Fibroblast of skin of back (primary cell): Measurements from ENCODE around the gene PLEKHD1.
A peak's percentile ranks its signal among the peaks of the same experiment; 100 is the strongest.

Experiments
- DNase-seq: peaks from one replicate; pipeline ENCODE4 v3.0.0-alpha.2; 2013

Gene PLEKHD1

DNA sequence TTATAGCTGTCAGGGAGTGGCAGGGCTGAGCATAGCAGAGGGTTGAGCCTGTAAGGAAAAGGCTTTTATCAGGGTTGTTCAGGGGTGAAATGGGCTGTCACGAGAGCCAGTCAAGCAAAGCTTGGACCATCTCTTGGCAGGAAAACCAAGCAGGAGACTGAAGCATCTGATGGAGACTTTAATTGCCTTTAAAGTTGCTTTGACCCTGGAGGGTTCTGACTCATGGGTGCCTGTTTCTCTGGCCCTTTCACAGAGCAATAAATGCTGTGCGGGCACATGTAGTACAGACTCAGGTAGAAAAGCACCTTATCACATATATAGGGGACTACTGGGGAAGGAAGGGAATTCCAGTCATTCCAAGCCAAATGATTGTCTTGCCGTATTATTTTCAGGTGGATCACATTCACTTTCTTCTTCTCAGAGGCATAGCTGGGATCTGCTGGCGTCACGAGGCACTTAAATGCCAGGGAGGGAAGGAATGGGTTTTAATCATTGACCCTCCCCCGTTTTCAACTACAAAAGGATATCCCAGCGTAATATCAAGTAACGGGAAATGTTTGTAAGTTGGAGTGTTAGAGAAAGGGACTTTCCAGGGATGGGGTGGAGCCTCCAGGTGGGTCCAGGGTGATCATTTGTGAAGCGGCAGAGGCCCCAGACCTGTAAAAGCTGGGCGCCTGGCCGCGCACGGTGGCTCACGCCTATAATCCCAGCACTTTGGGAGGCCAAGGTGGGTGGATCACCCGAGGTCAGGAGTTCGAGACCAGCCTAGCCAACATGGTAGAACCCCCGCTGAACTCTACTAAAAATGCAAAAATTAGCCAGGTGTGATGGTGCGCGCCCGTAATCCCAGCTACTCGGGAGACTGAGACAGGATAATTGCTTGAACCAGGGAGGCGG lies 34.9 kb downstream of the PLEKHD1 start:
- DNase-seq: no peak

DNA sequence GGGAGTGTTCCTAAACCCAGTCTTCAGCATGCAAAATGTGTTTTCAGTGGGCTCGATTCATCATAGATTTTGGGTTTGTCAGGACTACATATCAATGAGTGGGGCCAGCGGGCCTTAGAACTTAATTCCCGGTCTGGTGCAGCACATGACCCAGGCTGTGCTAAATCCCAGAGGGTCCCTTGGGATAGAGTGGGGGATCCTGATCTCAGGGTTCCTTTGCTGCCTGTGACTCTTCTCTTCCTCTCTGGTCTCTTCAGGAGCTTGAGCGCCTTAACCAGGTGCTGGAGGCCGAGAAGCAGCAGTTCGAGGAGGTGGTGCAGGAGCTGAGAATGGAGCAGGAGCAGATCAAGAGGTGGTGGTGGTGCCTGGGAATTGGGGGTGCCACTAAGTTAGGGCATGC lies 37.5 kb downstream of the PLEKHD1 start:
- no peak for DNase-seq

DNA sequence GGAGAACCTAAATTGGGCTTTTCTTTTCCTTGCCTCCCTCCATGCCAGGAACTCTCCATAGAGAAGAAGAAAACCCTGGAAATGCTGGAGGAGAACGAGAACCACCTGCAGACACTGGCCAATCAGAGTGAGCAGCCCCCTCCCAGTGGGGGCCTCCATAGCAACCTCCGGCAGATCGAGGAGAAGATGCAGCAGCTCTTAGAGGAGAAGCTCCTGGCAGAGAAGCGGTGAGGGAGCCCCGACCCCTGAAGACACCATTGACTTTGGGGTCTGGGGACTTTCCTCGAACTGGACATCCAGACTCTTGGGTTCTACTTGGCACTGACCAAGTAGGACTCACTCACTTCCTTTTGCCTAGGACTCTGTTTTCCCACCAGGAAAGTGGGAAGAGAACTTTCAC lies 41.4 kb downstream of the PLEKHD1 start:
- DNase-seq: no peak

DNA sequence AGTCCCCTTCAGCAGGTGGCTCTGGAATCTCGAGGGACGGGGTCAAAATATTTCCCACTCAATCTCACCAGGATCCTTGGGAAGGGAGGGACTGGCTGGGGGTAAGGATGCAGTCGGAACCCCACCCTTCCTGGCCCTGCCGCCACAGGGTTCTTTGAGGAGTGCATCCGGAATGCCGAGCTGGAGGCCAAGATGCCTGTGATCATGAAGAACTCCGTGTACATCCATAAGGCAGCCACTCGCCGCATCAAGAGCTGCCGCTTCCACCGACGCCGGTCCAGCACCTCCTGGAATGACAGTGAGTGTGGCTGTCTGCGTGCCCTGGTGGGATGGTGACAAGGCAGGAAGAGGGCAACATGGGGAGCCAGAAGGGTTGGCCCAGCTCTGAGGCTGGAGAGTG lies 43.1 kb downstream of the PLEKHD1 start:
- no peak for DNase-seq

DNA sequence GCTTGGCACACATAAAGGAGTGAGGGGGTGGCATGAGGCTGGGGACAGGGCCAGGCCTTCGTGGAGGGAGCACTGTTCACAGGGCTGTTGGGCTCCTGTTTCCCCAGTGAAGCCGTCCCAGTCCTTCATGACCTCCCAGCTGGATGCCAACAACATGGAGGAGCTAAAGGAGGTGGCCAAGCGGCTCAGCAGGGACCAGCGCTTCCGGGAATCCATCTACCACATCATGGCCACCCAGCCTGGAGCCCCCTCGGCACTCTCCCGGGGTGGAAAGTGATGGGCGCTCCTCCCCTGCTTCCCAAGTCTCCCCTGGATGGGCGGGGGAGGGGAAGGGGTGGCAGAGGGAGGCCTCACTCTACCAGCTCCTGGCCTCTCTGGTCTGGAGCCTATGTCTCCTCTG lies 43.6 kb downstream of the PLEKHD1 start:
- DNase-seq: no peak

DNA sequence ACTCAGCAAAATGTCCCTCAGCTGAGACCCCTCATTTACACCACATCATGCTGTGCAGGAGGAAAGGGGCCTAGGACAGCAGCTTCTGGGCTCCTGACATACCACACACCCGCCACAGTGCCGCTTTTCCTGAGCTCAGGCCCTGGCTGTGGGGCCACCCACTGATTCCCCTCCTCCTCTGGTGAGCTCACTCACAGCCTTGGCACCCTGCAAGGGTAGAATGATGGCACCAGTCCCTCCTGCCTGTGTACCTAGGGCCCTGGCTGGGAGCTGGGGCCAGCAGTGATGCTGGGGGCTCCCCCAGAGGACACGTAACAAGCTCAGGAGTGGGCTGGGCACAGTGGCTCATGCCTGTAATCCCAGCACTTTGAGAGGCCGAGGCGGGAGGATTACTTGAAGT lies 44.4 kb downstream of the PLEKHD1 start:
- DNase-seq: no peak

DNA sequence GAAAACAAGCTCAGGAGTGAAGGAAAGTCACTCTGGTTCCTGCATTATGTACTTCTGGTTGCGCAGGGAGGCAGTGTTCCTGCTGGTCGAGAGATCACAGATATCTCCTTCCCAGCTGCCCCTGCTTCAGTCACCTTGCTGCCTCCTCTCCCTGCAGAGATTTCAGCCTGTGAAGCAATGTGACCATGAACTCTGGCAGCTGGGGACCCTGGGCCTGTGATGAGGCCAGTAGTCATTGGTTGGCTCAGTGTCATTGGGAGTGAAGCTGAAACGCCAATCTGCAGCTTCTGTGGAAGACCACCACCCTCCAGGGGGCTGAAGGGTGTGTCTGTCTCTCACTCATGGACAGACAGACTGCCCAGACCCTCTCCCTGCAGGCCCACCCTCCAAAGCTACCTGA lies 45.0 kb downstream of the PLEKHD1 start:
- no peak for DNase-seq

DNA sequence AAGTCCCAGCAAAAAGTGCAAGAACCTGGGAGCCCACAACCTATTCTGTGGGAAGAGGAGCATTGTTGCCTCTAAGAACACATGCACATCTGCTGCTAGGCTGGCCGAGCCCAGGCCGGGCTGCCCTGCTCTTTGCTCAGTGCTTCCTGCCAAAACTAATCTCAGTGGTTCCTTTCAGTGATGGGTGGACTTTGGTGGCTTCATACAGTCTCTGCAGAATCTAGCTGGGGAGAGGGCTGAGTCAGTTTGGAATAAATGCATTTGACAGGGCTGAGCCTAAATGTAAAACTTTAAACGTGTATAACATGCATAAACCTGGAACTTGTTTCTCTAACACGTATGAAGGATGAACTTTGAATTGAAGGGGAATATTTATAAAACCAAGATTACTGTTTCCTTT lies 45.6 kb downstream of the PLEKHD1 start:
- no peak for DNase-seq

DNA sequence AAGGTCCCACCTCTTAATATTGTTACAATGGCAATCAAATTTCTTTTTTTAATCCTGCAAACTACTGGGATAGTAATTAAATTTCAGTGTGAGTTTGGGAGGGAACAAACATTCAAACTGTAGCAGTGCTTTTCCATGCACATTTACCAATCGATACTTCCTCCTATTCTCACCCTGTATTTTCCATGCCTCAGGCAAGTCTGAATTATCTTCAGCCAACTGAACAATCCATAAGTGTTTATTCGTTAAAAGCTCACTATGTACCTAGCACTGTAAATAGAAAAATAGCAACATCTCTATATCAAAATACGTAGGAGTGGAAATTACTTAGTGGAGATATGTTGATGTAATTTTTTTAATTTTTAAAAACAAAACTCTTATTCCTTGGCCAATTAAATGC lies 46.6 kb downstream of the PLEKHD1 start:
- no peak for DNase-seq

DNA sequence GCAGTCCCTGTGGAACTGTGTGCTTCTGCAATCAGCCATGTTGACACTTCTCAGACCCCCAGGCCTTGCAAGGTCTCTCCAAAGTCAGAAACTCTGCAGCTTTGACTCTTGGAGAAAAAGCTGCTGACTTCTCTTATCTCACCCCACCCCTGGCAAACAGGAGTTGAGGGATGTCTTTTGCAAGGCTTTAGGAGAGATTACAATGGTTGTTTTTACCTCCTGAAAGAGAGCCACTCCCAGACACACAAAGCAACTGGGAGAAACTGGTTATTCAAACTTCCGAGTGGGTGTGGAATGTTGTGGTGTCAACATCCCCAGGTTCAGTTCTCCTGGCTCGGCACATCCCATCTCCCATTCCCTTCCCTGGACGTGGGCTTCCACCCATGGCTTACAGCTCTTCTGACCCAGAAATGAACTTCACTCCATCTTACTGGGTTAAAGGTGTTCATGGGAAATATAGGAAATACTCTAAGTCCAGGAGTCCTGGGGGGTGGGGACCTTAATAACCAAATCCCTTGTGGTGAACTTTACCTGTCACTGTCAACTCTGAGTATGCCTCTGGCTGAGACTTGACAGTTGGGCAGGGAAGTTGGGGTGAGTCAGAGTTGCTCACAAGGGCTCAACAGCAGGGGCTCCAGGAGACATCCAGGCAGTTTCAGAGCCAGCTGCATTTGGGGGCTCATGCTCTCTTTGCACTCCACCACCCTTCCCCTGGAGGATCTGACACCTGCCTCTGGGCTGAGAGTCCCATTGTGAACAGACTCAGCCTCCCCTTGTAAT lies 48.2 kb downstream of the PLEKHD1 start:
- DNase-seq: peak; percentile 5

DNA sequence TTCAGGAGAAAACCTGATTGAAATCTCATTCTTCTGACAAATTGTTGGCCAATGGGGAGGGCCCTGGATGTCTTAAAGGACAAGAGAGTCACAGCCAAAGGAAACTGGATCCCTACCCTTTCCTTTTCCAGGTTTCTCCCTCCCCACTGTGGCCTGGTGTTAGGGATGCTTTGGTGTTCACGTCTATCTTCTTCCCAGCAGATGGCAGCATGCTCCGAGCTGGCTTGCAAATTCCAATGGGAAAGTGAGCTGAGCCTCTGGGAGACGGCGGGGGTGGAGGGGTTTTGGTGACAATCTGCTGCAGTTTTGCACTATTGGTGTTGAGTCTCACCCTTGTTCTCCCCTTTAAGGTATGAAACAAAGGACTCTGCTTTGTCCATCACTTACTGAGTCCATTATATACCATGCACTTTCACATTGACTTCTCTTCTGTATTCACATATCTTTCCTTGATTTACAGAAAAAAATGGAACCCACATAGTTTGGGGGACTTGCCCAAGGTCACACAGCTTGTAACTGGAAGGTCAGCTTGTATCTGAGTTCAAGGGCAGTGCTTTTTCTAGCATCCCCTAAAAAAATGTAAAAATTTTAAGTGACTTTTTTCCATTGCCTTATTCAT lies 50.8 kb downstream of the PLEKHD1 start:
- DNase-seq: peak; percentile 53

DNA sequence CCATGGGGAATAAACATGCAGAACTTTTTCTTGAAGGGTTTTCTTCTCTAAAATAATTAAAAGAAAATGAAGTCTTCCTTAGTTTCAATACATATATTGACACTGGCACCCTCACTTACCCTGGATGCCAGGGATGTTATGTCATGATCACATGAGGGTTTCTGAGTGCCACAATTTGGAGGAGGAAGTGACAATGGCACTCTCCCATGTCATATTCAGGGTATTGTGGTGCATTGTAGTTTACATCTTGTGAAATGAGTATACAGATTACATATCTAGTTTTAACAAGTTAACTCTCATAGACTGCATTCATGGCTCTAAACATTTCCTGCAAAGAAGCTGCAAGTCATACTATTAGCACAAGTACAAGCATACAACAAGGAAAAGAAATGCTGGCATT lies 52.4 kb downstream of the PLEKHD1 start:
- DNase-seq: no peak

DNA sequence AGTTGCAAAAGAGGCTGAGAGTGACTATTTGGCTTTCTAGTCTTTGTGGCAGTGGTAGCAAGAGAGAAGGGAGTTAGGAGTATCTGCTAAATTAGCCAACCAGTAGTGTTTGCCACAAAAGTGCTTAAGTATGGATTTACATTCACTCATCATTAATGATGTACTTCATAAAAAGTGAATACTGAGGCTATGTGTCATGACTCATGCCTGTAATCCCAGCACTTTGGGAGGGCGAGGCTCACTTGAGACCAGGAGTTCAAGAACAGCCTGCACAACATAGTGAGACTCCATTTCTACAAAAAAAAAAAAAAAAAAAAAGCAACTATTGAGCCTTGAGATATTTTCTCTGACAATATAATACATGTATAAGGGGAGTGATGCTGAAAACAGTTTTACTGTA lies 53.4 kb downstream of the PLEKHD1 start:
- DNase-seq: no peak

DNA sequence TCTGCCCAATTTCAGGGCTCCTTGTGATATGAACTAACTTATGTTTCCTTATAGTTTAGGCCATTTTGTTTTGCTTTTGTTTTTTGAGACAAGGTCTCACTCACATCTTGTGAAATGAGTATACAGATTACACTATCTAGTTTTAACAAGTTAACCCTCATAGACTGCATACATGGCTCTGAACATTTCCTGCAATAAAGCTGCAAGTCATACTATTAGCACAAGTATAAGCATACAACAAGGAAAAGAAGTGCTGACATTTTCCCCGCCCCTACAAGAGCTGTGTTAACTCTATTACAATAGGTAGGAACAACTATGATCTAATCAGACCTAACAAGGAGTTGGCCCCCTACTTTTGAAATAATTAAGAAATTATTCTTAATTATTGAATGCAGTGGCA lies 54.2 kb downstream of the PLEKHD1 start:
- DNase-seq: no peak

DNA sequence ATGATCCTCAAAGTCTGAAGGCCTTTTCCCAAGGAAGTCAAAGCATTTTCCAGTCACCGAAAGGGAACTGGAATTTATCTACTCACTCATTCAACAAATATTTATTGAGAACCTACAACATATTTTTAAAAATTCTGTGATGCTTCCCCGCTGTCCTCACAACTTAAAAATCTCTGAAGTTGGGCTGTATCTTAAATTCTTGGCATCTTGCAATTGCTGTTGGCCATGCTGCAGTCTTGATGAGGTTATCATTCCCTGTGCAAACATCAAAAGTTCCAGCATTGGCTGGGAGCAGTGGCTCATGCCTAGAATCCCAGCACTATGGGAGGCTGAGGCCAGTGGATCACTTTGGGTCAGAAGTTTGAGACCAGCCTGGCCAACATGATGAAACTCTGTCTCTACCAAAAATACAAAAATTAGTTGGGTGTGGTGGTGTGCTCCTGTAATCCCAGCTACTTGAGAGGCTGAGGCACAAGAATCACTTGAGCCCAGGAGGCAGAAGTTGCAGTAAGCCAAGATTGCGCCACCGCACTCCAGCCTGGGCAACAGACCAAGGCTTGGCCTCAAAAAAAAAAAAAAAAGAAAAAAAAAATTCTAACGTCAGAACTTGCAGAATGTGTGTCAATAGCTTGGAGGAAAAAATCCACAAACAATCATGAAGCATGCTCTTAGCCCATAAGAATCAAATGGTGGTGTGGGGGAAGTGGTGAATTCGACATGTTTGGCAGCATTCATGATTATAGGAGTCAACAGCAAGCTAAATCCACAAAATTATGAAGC lies 55.3 kb downstream of the PLEKHD1 start:
- DNase-seq: peak; percentile 40

DNA sequence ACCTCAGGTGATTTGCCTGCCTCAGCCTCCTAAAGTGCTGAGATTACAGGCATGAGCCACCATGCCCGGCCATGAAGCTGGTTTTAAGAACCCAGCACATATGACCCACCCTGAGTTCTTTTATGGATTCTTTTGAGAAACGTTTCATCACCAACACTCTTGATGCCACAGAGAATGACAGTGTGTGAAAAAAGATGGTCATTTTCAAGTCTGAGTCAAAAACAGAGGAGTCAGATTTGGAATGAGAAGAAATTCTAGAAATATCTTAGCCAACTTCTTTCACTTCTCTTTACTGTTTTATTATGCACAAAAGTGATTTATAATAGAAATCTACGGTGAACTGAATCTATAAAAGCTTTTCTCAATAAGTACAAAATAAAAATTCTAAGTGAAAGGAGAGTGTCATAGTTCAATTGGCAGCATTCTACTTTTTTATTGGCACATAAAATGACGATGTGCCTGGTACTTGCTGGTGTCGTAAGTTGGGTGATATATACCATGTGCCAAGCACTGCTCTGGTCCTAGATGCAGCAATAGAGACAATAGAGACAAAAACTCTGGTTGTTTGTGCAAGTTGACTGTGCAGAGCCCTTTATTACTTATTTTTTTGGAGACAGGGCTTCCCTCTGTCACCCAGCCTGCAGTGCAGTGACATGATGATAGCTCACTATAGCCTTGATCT lies 56.3 kb downstream of the PLEKHD1 start:
- no peak for DNase-seq

DNA sequence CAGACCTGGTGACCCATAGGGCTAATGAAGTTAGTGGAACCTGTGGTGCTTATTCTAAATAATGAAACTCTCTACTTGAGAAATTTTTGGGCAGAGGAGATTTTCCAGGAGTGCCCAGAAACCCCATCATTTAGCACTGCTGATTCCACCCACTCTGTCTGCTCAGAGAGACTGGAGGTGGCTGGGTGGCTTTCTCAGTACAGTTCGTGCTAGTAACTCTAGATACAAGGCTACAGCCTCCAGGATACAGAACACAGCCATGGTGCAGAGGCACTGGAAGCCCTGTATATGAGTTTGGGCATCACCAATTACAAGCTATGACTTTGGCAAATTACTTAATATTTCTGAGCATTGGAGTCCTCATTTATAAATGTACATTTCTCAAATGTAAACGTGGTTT lies 57.8 kb downstream of the PLEKHD1 start:
- DNase-seq: no peak

DNA sequence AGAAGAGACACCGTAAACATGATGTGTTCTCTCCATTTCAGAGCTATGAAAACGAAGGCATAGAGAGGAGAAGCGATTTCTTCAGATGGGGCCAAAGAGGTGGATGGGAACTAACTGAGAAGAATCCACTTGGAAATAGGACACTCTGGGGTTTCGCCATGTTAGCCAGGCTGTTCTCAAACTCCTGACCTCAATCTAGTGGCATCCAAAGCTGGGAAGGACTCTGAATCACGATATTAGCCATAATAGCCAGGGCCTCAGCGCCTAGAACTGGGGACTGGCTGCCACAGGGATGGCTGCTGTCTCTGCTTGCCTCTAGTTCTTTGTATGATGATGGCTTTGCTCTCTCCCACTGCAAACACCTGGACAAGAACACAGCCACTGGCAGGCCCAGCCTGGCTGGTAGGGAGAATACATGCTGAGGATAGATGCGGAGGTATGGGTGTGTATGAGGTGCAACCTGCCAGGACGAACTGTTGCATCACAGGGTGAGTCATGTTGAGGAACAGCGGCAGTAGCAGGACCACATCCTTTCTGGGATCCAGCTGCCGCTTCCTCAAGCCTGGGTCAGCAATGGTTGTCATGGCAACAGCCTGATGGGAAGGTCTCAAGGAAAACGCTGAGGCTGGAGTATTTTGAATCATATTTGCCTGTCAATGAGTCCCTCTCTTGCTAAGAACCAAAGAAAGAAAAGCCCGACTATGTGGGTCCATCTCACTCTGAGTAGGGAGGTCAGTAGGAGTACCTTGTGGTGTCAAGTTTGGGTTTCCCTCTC lies 59.0 kb downstream of the PLEKHD1 start:
- DNase-seq: peak; percentile 75

DNA sequence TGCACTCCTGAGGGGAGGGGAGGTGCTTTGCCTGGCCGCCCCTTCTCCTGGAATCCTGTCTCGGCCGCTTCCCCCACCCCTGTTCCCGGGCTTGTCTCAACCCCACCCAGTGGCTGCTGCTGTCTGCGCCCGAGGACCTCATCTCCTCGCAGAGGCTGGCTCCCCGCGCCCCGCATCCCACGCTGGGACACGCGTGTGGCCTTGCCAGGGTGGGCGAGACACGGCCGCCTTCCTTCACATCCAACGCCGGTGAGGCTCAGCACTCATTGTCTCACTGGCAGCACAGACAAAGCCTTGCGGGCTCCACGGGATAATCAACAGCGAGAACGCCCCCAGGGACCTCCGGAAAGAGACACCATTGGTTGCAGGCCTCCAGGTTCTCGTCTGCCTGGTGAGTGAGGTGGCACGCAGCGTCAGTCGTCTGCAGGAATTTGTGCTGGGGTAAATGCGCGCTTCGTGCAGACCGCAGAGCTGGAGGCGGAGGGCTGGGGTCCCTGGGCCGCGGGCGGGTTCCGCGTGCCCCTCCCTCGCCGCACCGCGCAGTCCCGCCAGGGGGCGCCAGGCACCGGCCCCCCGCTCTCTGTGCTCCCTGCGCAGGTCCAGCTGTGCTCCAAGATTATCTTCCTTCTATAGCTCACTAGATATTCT lies 63.3 kb downstream of the PLEKHD1 start:
- DNase-seq: peak; percentile 36

DNA sequence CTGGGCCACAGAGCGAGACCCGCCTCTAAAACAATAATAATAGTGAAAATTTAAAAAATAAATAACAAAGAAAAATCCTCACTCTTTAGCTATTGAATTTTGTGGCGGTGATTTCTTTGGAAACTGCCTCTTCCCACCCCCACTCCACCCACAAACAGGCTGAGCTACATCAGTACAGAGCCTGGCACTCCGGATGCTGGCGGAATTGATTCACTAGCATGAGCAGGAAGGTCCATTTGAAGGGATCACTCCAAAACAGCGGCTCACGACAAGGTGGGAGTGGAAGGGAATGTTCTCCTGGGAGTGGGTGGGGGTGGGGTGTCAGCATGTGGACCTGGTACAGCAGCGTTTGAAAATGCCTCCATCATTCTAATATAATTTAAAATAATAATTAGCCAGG lies 64.0 kb downstream of the PLEKHD1 start:
- no peak for DNase-seq

DNA sequence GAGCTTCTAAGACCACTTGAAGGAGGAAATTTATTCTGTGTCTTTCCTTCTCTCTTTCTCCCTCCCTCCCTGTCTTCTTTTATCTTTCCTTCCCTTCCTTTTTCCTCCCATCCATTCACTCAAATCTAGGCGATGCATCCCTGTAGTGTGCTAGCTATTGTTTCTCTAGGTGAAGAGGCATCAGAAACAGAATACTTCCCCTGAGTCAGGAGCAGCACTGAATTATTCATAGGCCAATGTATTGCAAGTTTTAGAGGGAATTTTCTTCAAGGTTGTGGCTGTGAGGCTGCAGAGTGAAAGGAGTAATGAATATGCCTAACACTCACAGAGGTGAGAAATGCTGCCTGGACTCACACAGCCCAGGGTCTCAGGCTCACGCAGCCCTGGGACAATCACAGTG lies 67.0 kb downstream of the PLEKHD1 start:
- DNase-seq: no peak
